ENCODE measurements around the gene CCDC51. TPM values are rescaled to one million over a fixed set of nuclear protein-coding genes. Genes with fewer than 3 reads are reported as not detected.

The CCDC51 gene
- total and polyA plus RNA-seq, 2 of the 13 experiments (the other 11 are each of a cell fraction or from before 2014, with no cell fraction given) = 18.1 to 29.4 TPM

GRCh38 chr3:48446425-48447193, 6.7 kb upstream of the CCDC51 start, which contains the start of gene ATRIP (continued):
- peak; percentile 82; the same call in 1 of the 2 replicates for TF ChIP-seq MXD1 (CRISPR knock-in tag; IDR thresholded peaks at IDR 0.05)
- TF ChIP-seq HNF1B (CRISPR knock-in tag; IDR thresholded peaks at IDR 0.05) = peak; percentile 5; the same call in 1 of the 2 replicates
- TF ChIP-seq ZNF709 (CRISPR knock-in tag; IDR thresholded peaks at IDR 0.05) = peak; percentile 23; the same call in 1 of the 2 replicates
- TF ChIP-seq MAX (IDR thresholded peaks at IDR 0.05) = peak; percentile 89
- no peak for TF ChIP-seq ZNF256 (CRISPR knock-in tag; conservative IDR thresholded peaks at IDR 0.05)
- TF ChIP-seq ZNF180 (CRISPR knock-in tag; IDR thresholded peaks at IDR 0.05; ENCODE audit: borderline replicate concordance, low read depth) = no peak
- peak; percentile 93 for TF ChIP-seq SP5 (CRISPR knock-in tag; IDR thresholded peaks at IDR 0.05; ENCODE audit: borderline replicate concordance, low read depth)
- TF ChIP-seq ZNF609 (CRISPR knock-in tag; IDR thresholded peaks at IDR 0.05; ENCODE audit: borderline replicate concordance) = no peak
- TF ChIP-seq HNRNPK (IDR thresholded peaks at IDR 0.05; ENCODE audit: low read depth, low read length, poor library complexity, severe bottlenecking) = peak; percentile 69
- peak; percentile 78; the same call in 1 of the 2 replicates for TF ChIP-seq ZMAT3 (CRISPR knock-in tag; conservative IDR thresholded peaks at IDR 0.05)
- no peak for TF ChIP-seq ATM (IDR thresholded peaks at IDR 0.05; ENCODE audit: borderline replicate concordance)
- TF ChIP-seq ZNF224 (CRISPR knock-in tag; IDR thresholded peaks at IDR 0.05) = peak; percentile 65; the same call in 1 of the 2 replicates
- TF ChIP-seq ZNF782 (CRISPR knock-in tag; IDR thresholded peaks at IDR 0.05; ENCODE audit: borderline replicate concordance) = no peak
- TF ChIP-seq EZH2 (conservative IDR thresholded peaks at IDR 0.05; ENCODE audit: low read depth, low read length) = no peak
- peak; percentile 19; the same call in 1 of the 2 replicates for TF ChIP-seq ZNF335 (CRISPR knock-in tag; IDR thresholded peaks at IDR 0.05)
- peak; percentile 97 for TF ChIP-seq ZFY (CRISPR knock-in tag; IDR thresholded peaks at IDR 0.05)
- TF ChIP-seq SIN3B (IDR thresholded peaks at IDR 0.05; ENCODE audit: low read length) = peak; percentile 88; the same call in 1 of the 2 replicates
- TF ChIP-seq ZNF3 (CRISPR knock-in tag; IDR thresholded peaks at IDR 0.05) = no peak
- 0 out of 2 replicates have a peak, but pooled peaks have one; percentile 64 for TF ChIP-seq BRCA1 (CRISPR knock-in tag; IDR thresholded peaks at IDR 0.05)
- no peak for TF ChIP-seq U2AF1 (optimal IDR thresholded peaks at IDR 0.05; ENCODE audit: low read depth, low read length)
- TF ChIP-seq TCF12 (IDR thresholded peaks at IDR 0.05) = no peak
- TF ChIP-seq TCF12 (CRISPR knock-in tag; IDR thresholded peaks at IDR 0.05) = no peak
- peak; percentile 45; the same call in 1 of the 2 replicates for TF ChIP-seq CBX5 (CRISPR knock-in tag; IDR thresholded peaks at IDR 0.05; ENCODE audit: borderline replicate concordance)
- no peak; the same call in 1 of the 2 replicates for TF ChIP-seq FOXC1 (CRISPR knock-in tag; IDR thresholded peaks at IDR 0.05; ENCODE audit: borderline replicate concordance)

Measured in HepG2 (cell line).